ENCODE data around the gene SCLT1. TPM values are rescaled to one million over a fixed set of nuclear protein-coding genes. Genes with fewer than 3 reads are reported as not detected.

SCLT1 gene
- total RNA-seq, 1 experiment from 2014 or later = 24.1 TPM

DNA sequence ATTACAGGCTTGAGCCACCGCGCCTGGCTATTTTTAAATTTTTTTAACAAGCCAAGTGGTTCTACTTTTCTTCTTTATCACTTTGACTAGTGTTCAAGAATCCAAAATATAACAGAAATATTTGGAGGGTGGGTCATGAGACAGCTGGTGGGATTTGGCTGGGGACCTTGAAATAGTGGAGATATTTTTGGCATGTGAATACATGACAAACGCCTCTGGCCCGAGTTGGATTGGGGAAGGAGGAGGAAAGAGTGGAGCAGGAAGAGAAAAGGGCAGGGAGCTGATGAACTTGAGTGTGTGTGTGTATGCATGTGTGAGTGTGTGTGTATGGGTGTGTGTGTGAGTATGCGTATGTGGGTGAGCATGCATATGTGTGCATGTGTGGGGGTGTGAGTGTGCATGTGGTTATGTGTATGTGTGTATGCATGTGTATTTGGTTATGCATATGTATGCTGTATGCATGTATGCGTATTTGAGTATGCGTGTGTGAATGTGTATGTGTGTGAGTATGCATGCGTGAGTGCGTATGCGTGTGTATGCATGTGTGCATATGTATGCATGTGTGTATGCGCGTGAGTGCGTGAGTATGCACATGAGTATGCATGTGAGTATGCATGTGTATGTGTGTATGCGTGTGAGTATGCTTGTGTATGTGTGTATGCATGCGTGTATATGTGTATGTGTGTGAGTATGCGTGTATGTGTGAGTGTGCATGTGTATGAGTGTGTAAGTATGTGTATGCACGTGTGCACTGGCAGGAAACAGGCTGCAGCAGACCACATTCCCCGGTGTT is 234.3 kb downstream of the SCLT1 start:
- H3K9me3 ChIP-seq (ENCODE audit: low read depth, low read length, poor library complexity, severe bottlenecking) = no peaks in the 10 kb centered on the region
- intact Hi-C loops (cut with micrococcal nuclease; ENCODE audit: unreplicated experiment) = no loop called here
- ChIA-PET CTCF (no interaction called here), POLR2A (ENCODE audit: low non-redundant PET) (interaction anchor here (0.7 kb wide), 1 partner anchor 1201 kb away, joined by 8 read pairs; no protein-coding TSS in a partner anchor)
- DNase-seq (ENCODE audit: low spot score) = no peak
- no peak overlapping the region for H3K27ac ChIP-seq (ENCODE audit: low read depth, low read length, poor library complexity, severe bottlenecking)
- TF ChIP-seq EZH2 (IDR thresholded peaks at IDR 0.05; ENCODE audit: borderline replicate concordance, low read depth, low read length, poor library complexity, severe bottlenecking) = no peak
- TF ChIP-seq, protein P1, sequence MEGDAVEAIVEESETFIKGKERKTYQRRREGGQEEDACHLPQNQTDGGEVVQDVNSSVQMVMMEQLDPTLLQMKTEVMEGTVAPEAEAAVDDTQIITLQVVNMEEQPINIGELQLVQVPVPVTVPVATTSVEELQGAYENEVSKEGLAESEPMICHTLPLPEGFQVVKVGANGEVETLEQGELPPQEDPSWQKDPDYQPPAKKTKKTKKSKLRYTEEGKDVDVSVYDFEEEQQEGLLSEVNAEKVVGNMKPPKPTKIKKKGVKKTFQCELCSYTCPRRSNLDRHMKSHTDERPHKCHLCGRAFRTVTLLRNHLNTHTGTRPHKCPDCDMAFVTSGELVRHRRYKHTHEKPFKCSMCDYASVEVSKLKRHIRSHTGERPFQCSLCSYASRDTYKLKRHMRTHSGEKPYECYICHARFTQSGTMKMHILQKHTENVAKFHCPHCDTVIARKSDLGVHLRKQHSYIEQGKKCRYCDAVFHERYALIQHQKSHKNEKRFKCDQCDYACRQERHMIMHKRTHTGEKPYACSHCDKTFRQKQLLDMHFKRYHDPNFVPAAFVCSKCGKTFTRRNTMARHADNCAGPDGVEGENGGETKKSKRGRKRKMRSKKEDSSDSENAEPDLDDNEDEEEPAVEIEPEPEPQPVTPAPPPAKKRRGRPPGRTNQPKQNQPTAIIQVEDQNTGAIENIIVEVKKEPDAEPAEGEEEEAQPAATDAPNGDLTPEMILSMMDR (conservative IDR thresholded peaks at IDR 0.05; ENCODE audit: low read depth, low read length) = no peak
- BruUV-seq (replicated peaks) = no TSS peak
- H3K27me3 ChIP-seq (replicated peaks; ENCODE audit: insufficient read depth, low read depth, low read length, poor library complexity) = no peaks in the 10 kb centered on the region
- H3K4me1 ChIP-seq (ENCODE audit: insufficient read depth, low read length, poor library complexity, severe bottlenecking) = no peaks in the 10 kb centered on the region
- peaks cover 75% of the 10 kb centered on the region for H3K36me3 ChIP-seq (ENCODE audit: insufficient read depth, low read length, poor library complexity, severe bottlenecking)
- H3K4me3 ChIP-seq (ENCODE audit: low read depth, low read length, poor library complexity, severe bottlenecking) = no peak overlapping the region

DNA sequence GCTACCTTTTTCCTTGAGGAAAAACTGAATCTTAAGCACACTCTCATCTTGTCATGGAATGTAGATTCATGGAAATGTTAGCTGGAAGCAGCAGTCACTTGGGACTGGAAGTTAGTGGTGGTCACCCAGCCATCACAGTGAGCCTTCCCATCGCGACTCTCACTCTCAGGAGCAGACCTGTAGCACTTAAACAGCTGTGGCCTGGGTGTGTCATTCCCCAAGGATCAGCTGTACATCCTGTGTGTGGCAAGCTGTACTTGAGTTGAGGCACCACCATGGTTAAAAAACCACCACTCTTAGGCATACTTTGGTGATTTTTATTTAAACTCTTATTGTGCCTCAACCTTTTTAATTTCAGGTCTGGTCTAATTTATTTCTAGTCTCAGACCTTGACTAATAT is 237.1 kb downstream of the SCLT1 start:
- CTCF ChIA-PET = no interaction called here
- no peak for DNase-seq (ENCODE audit: low spot score)
- no peak overlapping the region for H3K27ac ChIP-seq (ENCODE audit: low read depth, low read length, poor library complexity, severe bottlenecking)
- H3K36me3 ChIP-seq (ENCODE audit: insufficient read depth, low read length, poor library complexity, severe bottlenecking) = peaks cover 88% of the 10 kb centered on the region
- H3K27me3 ChIP-seq (replicated peaks; ENCODE audit: insufficient read depth, low read depth, low read length, poor library complexity) = no peaks in the 10 kb centered on the region
- no peak for TF ChIP-seq EZH2 (IDR thresholded peaks at IDR 0.05; ENCODE audit: borderline replicate concordance, low read depth, low read length, poor library complexity, severe bottlenecking)
- TF ChIP-seq, protein P1 (conservative IDR thresholded peaks at IDR 0.05; ENCODE audit: low read depth, low read length) = no peak
- intact Hi-C loops (cut with micrococcal nuclease; ENCODE audit: unreplicated experiment) = no loop called here
- BruUV-seq (replicated peaks) = no TSS peak
- H3K4me3 ChIP-seq (ENCODE audit: low read depth, low read length, poor library complexity, severe bottlenecking) = no peak overlapping the region
- POLR2A ChIA-PET (ENCODE audit: low non-redundant PET) = no interaction called here
- no peaks in the 10 kb centered on the region for H3K4me1 ChIP-seq (ENCODE audit: insufficient read depth, low read length, poor library complexity, severe bottlenecking)
- H3K9me3 ChIP-seq (ENCODE audit: low read depth, low read length, poor library complexity, severe bottlenecking) = no peaks in the 10 kb centered on the region

- no peak for DNase-seq (ENCODE audit: low spot score)
- H3K9me3 ChIP-seq (ENCODE audit: low read depth, low read length, poor library complexity, severe bottlenecking) = no peaks in the 10 kb centered on the region
- POLR2A ChIA-PET (ENCODE audit: low non-redundant PET) = no interaction called here
- no TSS peak for BruUV-seq (replicated peaks)
- H3K27me3 ChIP-seq (replicated peaks; ENCODE audit: insufficient read depth, low read depth, low read length, poor library complexity) = no peaks in the 10 kb centered on the region
- no peaks in the 10 kb centered on the region for H3K4me1 ChIP-seq (ENCODE audit: insufficient read depth, low read length, poor library complexity, severe bottlenecking)
- intact Hi-C loops (cut with micrococcal nuclease; ENCODE audit: unreplicated experiment) = no loop called here
- H3K36me3 ChIP-seq (ENCODE audit: insufficient read depth, low read length, poor library complexity, severe bottlenecking) = peaks cover 88% of the 10 kb centered on the region
- CTCF ChIA-PET = no interaction called here
- TF ChIP-seq EZH2 (IDR thresholded peaks at IDR 0.05; ENCODE audit: borderline replicate concordance, low read depth, low read length, poor library complexity, severe bottlenecking) = no peak
- no peak overlapping the region for H3K4me3 ChIP-seq (ENCODE audit: low read depth, low read length, poor library complexity, severe bottlenecking)
- H3K27ac ChIP-seq (ENCODE audit: low read depth, low read length, poor library complexity, severe bottlenecking) = no peak overlapping the region
Measured at GRCh38 chr4:128855621-128856020, 237.7 kb downstream of the SCLT1 start.

Data from A673 (cell line).